Activated CD4-positive, CD25-positive, alpha-beta regulatory T cell (primary cell): ENCODE data around the gene TPH1.
"Not testable (repeated sequence)": the region's sequence is repeated elsewhere in the genome, so short reads cannot be mapped to it uniquely, and the experiment has no call there.

ENCODE experiments used
- DNase-seq, 4 experiments: peaks; one replicate each; lab custom pipeline; 2025; lab: John Stamatoyannopoulos, UW

Gene TPH1

GRCh38 chr11:18019650-18020049 is 26.4 kb downstream of the TPH1 start:
- no peak for DNase-seq

DNA sequence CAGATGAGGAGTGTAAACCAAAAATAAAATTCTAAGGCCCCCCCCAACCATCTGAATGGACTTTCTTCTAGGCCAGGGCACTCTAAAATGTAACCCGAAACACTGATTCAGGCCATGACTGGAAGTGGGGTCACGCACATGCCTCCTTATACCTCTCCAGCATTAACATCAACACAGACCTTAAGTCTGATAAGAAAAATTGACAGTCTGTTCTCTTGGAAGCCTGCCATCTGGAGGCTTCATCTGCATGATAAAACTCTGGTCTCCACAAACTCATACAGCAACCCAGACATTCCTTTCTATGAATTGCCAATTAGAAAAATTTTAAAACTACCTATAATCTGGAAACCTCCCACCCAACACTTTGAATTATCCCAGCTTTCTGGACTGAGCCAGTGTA is 29.3 kb downstream of the TPH1 start:
- DNase-seq, result no peak

DNA sequence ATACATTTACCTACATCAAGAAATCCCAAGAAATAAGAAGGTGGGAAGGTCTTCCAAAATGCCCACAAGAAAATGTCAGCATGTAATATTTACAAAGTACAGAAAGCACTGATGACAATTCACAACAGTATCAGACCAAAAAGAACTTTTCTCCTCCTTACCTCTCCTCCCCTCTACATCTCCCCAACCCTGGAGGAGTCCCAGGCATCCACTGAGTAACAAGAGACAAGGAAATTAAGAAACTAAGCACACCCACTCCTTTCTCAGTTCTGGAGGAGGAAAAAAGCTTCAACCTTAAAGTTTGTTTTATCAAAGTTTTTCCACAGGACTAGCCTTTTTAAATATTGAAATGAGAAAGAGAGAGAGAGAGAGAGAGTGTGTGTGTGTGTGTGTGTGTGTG is 31.2 kb downstream of the TPH1 start:
- no peak for DNase-seq

GRCh38 chr11:18013790-18014507 is 32.1 kb downstream of the TPH1 start:
- no peak for DNase-seq

GRCh38 chr11:18012906-18013781 is 32.9 kb downstream of the TPH1 start, which contains the start of gene SERGEF:
SERGEF (minus strand) TSS chr11:18013047; CDS start chr11:18013010, 37 bp downstream.
- DNase-seq, result peak; percentile 80 to 89 (median 85)

GRCh38 chr11:18012122-18012905 is 33.8 kb downstream of the TPH1 start:
- peak in 1 of 4 experiments; percentile 9 for DNase-seq

- no peak for DNase-seq
These were observed 34.4 kb downstream of the TPH1 start for GRCh38 chr11:18011633-18012032.

- no peak for DNase-seq
These were observed 35.0 kb downstream of the TPH1 start for GRCh38 chr11:18010977-18011586.

GRCh38 chr11:18010121-18010670 is 35.9 kb downstream of the TPH1 start:
- DNase-seq, result no peak

DNA sequence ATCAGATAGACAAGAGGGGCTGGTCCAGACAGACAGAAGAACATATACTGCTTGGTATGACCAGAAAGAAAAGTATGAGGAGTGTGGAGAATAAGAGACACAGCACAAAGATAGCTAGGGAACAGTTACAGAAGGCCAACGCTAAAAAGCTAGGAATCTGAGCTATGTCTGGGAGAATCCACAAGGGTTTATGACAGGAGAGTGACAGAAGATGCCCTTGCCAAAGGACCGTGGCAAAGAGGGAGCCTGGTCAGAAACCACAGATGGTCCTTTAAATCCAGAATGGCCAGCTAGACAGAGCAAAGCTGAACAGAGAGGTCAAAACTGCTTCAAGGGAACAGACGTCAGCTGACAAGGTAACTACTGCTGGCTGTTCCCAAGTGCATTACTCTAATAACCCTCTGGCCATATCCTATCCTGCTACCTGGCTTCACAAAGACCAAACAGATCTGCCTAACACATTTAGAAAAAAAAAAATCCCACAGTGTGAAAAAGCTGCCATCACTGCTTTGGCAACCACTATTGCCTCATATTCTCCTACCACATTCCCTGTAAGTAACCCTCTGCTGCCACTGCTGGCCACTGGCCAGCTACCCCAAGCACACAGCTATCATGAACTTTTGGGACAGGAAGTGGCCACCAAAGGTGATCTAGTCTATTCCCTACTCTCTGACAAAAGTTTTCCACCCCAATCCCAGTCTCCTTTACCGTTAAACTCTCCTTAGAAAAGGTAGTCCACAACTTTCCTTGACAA is 40.5 kb downstream of the TPH1 start:
- no peak for DNase-seq

DNA sequence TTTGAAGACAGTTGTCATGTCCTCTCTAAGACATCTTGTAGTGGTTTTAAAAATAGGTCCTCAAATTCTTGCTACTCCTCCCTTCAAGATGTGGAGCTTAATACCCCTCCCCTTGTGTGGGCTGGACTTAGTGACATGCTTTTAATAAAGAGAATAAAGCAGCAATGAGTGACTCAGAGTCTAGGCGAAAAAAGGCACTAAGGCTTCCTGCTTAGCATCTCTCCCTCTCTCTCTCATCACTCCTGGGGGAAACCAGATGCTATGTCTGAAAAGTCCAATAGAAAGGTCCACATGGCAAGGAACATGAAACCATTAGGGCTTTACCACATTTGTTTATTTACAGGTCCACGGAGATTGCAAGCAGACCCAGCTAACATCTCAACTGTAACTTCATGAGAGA is 44.9 kb downstream of the TPH1 start:
- no peak for DNase-seq

GRCh38 chr11:18000760-18001159 is 45.3 kb downstream of the TPH1 start:
- DNase-seq, result no peak

- not testable (repeated sequence) for DNase-seq
These were observed 45.9 kb downstream of the TPH1 start for GRCh38 chr11:18000128-18000527.
